ENCODE results near the gene PRKAG2. TPM values are rescaled to one million over a fixed set of nuclear protein-coding genes. Genes with fewer than 3 reads are reported as not detected.
"Not testable (repeated sequence)": the region's sequence is repeated elsewhere in the genome, so short reads cannot be mapped to it uniquely, and the experiment has no call there.

Gene PRKAG2
- total RNA-seq, 1 donor from 2014 or later, result 13.5 TPM

DNA sequence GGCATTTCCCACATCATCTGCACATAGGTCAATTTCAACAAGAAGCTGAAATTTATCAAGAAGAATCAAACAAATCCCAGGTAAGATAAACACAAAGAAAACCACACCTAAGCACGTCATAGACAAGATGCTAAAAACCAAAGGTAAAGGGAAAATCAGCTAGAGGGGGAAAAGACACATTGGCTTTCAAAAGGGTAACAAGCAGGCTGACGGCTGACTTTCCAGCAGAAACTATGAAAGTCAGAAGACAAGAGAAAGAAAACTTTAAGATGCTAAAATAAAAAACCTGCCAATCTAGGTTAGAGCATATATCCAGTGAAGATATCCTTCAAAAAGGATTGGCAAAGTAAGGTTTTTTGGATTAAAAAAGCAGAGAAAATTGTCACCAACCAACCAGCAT, 297.3 kb downstream of the PRKAG2 start:
- Mint-ChIP-seq H3K36me3 (ENCODE audit: unreplicated experiment) (peaks cover 13% of the 10 kb centered on the region), H3K9me3 (ENCODE audit: unreplicated experiment) (peaks cover 11% of the 10 kb centered on the region), H3K4me1 (ENCODE audit: unreplicated experiment) (peaks cover 1% of the 10 kb centered on the region), H3K27me3 (ENCODE audit: unreplicated experiment) (no peaks in the 10 kb centered on the region), H3K27ac (ENCODE audit: unreplicated experiment) (no peak overlapping the region), H3K4me3 (ENCODE audit: unreplicated experiment) (no peak overlapping the region)
- TF ChIP-seq, protein P1, sequence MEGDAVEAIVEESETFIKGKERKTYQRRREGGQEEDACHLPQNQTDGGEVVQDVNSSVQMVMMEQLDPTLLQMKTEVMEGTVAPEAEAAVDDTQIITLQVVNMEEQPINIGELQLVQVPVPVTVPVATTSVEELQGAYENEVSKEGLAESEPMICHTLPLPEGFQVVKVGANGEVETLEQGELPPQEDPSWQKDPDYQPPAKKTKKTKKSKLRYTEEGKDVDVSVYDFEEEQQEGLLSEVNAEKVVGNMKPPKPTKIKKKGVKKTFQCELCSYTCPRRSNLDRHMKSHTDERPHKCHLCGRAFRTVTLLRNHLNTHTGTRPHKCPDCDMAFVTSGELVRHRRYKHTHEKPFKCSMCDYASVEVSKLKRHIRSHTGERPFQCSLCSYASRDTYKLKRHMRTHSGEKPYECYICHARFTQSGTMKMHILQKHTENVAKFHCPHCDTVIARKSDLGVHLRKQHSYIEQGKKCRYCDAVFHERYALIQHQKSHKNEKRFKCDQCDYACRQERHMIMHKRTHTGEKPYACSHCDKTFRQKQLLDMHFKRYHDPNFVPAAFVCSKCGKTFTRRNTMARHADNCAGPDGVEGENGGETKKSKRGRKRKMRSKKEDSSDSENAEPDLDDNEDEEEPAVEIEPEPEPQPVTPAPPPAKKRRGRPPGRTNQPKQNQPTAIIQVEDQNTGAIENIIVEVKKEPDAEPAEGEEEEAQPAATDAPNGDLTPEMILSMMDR (IDR thresholded peaks at IDR 0.05), result no peak
- DNase-seq (ENCODE audit: extremely low spot score, unreplicated experiment), result no peak

DNA sequence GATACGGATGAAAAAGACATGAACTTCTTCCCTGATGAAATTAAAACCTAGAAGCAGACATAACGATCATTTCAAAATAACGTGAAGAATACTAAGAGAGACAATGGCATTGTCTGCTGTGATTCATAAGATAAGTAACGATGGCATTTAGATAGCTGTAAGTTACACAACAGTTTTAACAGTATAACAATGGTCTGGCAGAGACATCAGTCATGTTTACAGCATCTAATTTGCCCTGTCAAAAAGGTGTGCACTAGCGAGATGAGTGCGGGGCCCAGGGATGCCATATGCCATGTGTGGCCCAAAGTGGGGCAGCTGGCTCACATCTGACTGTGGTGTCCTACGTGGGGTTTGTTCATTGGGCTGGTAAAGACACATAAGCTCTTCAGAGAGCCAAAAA, 301.5 kb downstream of the PRKAG2 start:
- H3K27me3 Mint-ChIP-seq (ENCODE audit: unreplicated experiment), result no peaks in the 10 kb centered on the region
- TF ChIP-seq, protein P1 (IDR thresholded peaks at IDR 0.05), result no peak
- no peak for DNase-seq (ENCODE audit: extremely low spot score, unreplicated experiment)

DNA sequence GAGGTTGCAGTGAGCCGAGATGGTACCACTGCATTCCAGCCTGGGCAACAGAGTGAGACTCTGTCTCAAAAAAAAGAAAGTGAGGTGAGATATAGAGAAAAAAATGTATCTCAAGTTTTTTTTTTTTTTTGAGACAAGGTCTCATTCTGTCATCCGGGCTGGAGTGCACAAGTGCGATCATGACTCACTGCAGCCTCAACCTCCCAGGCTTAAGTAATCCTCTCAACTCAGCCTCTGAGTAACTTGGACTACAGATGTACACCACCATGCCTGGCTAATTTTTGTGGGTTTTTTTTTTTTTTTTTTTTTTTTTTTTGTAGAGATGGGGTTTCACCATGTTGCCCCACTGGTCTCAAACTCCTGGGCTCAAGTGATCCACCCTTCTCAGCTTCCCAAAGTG, 303.9 kb downstream of the PRKAG2 start:
- H3K9me3 Mint-ChIP-seq (ENCODE audit: unreplicated experiment); H3K27me3 Mint-ChIP-seq (ENCODE audit: unreplicated experiment); H3K4me1 Mint-ChIP-seq (ENCODE audit: unreplicated experiment); H3K27ac Mint-ChIP-seq (ENCODE audit: unreplicated experiment); H3K4me3 Mint-ChIP-seq (ENCODE audit: unreplicated experiment); DNase-seq (ENCODE audit: extremely low spot score, unreplicated experiment); H3K36me3 Mint-ChIP-seq (ENCODE audit: unreplicated experiment): not testable (repeated sequence)

More for the DNA sequence above, 301.5 kb downstream of the PRKAG2 start:
- peaks cover 9% of the 10 kb centered on the region for H3K9me3 Mint-ChIP-seq (ENCODE audit: unreplicated experiment)
- no peak overlapping the region for H3K27ac Mint-ChIP-seq (ENCODE audit: unreplicated experiment)
- H3K36me3 Mint-ChIP-seq (ENCODE audit: unreplicated experiment), result peaks cover 9% of the 10 kb centered on the region
- no peak overlapping the region for H3K4me3 Mint-ChIP-seq (ENCODE audit: unreplicated experiment)
- H3K4me1 Mint-ChIP-seq (ENCODE audit: unreplicated experiment), result peaks cover 5% of the 10 kb centered on the region

DNA sequence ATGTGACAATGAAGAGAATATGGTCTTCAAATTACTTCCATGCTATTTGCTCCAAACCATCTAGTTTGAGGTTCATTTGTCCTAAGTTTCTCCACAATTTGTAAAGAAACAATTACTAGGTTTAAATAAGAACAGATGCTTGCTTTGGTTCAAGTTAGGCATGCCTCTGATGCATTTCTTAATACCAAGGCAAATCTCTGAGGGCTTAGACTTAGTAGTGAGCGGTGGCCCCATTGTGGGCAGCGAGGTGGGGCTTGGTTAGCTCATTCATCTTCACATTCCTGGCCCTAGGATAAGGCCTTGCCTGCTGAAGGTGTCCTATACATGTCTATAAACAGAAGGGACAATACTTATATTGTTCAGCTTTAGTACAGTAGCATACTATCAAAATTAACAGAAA, 304.8 kb downstream of the PRKAG2 start:
- H3K9me3 Mint-ChIP-seq (ENCODE audit: unreplicated experiment), result no peaks in the 10 kb centered on the region
- peaks cover 4% of the 10 kb centered on the region for H3K4me1 Mint-ChIP-seq (ENCODE audit: unreplicated experiment)
- no peaks in the 10 kb centered on the region for H3K27me3 Mint-ChIP-seq (ENCODE audit: unreplicated experiment)
- TF ChIP-seq, protein P1 (IDR thresholded peaks at IDR 0.05), result no peak
- no peak overlapping the region for H3K27ac Mint-ChIP-seq (ENCODE audit: unreplicated experiment)
- no peak for DNase-seq (ENCODE audit: extremely low spot score, unreplicated experiment)
- no peak overlapping the region for H3K4me3 Mint-ChIP-seq (ENCODE audit: unreplicated experiment)
- H3K36me3 Mint-ChIP-seq (ENCODE audit: unreplicated experiment), result peaks cover 5% of the 10 kb centered on the region

DNA sequence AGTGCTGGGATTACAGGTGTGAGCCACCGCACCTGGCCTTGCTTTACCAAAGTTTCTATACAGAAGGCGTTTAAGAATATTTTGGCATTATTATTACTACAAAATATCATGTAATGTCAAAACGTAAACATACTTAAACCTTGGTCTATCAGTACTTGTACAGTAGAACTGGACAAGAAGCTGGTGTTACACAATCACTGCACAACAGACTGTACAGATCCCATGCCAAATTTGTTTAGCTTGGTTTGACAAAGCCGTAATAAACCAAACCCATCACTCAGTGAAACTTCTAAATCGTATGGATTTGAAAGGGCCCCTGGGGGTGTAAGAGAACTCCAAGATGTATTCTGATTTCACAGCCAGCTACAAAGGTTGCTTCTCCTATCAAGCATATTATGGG, 305.4 kb downstream of the PRKAG2 start:
- peaks cover 5% of the 10 kb centered on the region for H3K36me3 Mint-ChIP-seq (ENCODE audit: unreplicated experiment)
- no peaks in the 10 kb centered on the region for H3K27me3 Mint-ChIP-seq (ENCODE audit: unreplicated experiment)

More for the DNA sequence above, 305.4 kb downstream of the PRKAG2 start:
- Mint-ChIP-seq H3K27ac (ENCODE audit: unreplicated experiment) (no peak overlapping the region), H3K9me3 (ENCODE audit: unreplicated experiment) (no peaks in the 10 kb centered on the region), H3K4me1 (ENCODE audit: unreplicated experiment) (peaks cover 4% of the 10 kb centered on the region), H3K4me3 (ENCODE audit: unreplicated experiment) (no peak overlapping the region)
- DNase-seq (ENCODE audit: extremely low spot score, unreplicated experiment), result no peak
- TF ChIP-seq, protein P1 (IDR thresholded peaks at IDR 0.05), result no peak
